PC-3 (cell line): ENCODE measurements around the gene HTR3A.

Source experiments
- CTCF ChIP-seq: fragments of 300-600 bp; sonication (generic); conservative IDR thresholded peaks from 2 replicates; pipeline ENCODE4 v1.5.1; 2017; ENCODE audit warnings: antibody characterized with exemption, low read depth, mild to moderate bottlenecking, low read length
- EZH2 ChIP-seq: fragments of 300-600 bp; sonication (generic); IDR thresholded peaks from one replicate; pipeline ENCODE4 v1.6.1; 2017; ENCODE audit warnings: antibody characterized with exemption, mild to moderate bottlenecking, low read length; ENCODE audit not compliant: unreplicated experiment
- EZH2phosphoT487 ChIP-seq: fragments of 300-600 bp; sonication (generic); IDR thresholded peaks from 2 replicates; pipeline ENCODE4 v1.6.1; 2018; ENCODE audit warnings: mild to moderate bottlenecking, antibody characterized with exemption, low read length, borderline replicate concordance

GRCh38 chr11:113998574-113998973 is 23.7 kb downstream of the HTR3A start:
- TF ChIP-seq CTCF: no peak
- TF ChIP-seq EZH2: no peak
- TF ChIP-seq EZH2phosphoT487: no peak
